ENCODE measurements around the gene SPHK1.

GRCh38 chr17:76395980-76396379 lies 11.6 kb downstream of the SPHK1 start:
- TF ChIP-seq CTCF (IDR thresholded peaks at IDR 0.05) (no peak), POLR2AphosphoS5 (IDR thresholded peaks at IDR 0.05; ENCODE audit: low read depth, low read length) (no peak), REST (IDR thresholded peaks at IDR 0.05; ENCODE audit: insufficient read depth in 1 of 2, low read depth in 2 of 2, low read length in 1 of 2) (no peak)

Data from Panc1 (cell line).